ENCODE results near the gene NUDT3.
"Not testable (repeated sequence)": the region's sequence is repeated elsewhere in the genome, so short reads cannot be mapped to it uniquely, and the experiment has no call there.

The NUDT3 gene

GRCh38 chr6:34383656-34384320 lies 8.7 kb downstream of the NUDT3 start:
- Histone ChIP-seq H3K27me3 (ENCODE audit: control insufficient read depth, insufficient read depth, low read length) (no peaks in the 10 kb centered on the region), H3K9me3 (ENCODE audit: control insufficient read depth, insufficient read depth, low read length) (no peaks in the 10 kb centered on the region), H3K36me3 (ENCODE audit: control insufficient read depth, insufficient read depth, low read length) (no peaks in the 10 kb centered on the region), H3K4me1 (ENCODE audit: control insufficient read depth, insufficient read depth, low read length) (no peaks in the 10 kb centered on the region), H3K27ac (ENCODE audit: low read length) (no peak overlapping the region), H3K4me3 (ENCODE audit: low read length) (no peak overlapping the region)
- no CpG with 5 or more reads among the region's 6 CpGs for WGBS (ENCODE audit: insufficient coverage, insufficient read length)
- no peak for DNase-seq (ENCODE audit: low read depth, low spot score)

GRCh38 chr6:34383161-34383631 lies 9.3 kb downstream of the NUDT3 start:
- no peak overlapping the region for H3K4me3 ChIP-seq (ENCODE audit: low read length)
- no peak for DNase-seq (ENCODE audit: low read depth, low spot score)
- WGBS (ENCODE audit: insufficient coverage, insufficient read length) = no CpG with 5 or more reads among the region's 3 CpGs
- H3K9me3 ChIP-seq (ENCODE audit: control insufficient read depth, insufficient read depth, low read length) = no peaks in the 10 kb centered on the region
- H3K4me1 ChIP-seq (ENCODE audit: control insufficient read depth, insufficient read depth, low read length) = no peaks in the 10 kb centered on the region
- H3K36me3 ChIP-seq (ENCODE audit: control insufficient read depth, insufficient read depth, low read length) = no peaks in the 10 kb centered on the region
- no peak overlapping the region for H3K27ac ChIP-seq (ENCODE audit: low read length)
- H3K27me3 ChIP-seq (ENCODE audit: control insufficient read depth, insufficient read depth, low read length) = no peaks in the 10 kb centered on the region

- no peak for DNase-seq (ENCODE audit: low read depth, low spot score)
- Histone ChIP-seq H3K4me3 (ENCODE audit: low read length) (no peak overlapping the region), H3K4me1 (ENCODE audit: control insufficient read depth, insufficient read depth, low read length) (no peaks in the 10 kb centered on the region), H3K27ac (ENCODE audit: low read length) (no peak overlapping the region), H3K9me3 (ENCODE audit: control insufficient read depth, insufficient read depth, low read length) (no peaks in the 10 kb centered on the region), H3K27me3 (ENCODE audit: control insufficient read depth, insufficient read depth, low read length) (no peaks in the 10 kb centered on the region), H3K36me3 (ENCODE audit: control insufficient read depth, insufficient read depth, low read length) (no peaks in the 10 kb centered on the region)
- WGBS (ENCODE audit: insufficient coverage, insufficient read length) = no CpG with 5 or more reads among the region's 5 CpGs
Observed at GRCh38 chr6:34381081-34381480, 11.4 kb downstream of the NUDT3 start.

GRCh38 chr6:34378470-34378869 lies 14.0 kb downstream of the NUDT3 start:
- Histone ChIP-seq H3K4me3 (ENCODE audit: low read length) (no peak overlapping the region), H3K4me1 (ENCODE audit: control insufficient read depth, insufficient read depth, low read length) (no peaks in the 10 kb centered on the region), H3K27ac (ENCODE audit: low read length) (no peak overlapping the region), H3K9me3 (ENCODE audit: control insufficient read depth, insufficient read depth, low read length) (no peaks in the 10 kb centered on the region), H3K36me3 (ENCODE audit: control insufficient read depth, insufficient read depth, low read length) (no peaks in the 10 kb centered on the region), H3K27me3 (ENCODE audit: control insufficient read depth, insufficient read depth, low read length) (no peaks in the 10 kb centered on the region)
- DNase-seq (ENCODE audit: low read depth, low spot score) = no peak
- WGBS (ENCODE audit: insufficient coverage, insufficient read length) = no CpG with 5 or more reads among the region's 2 CpGs

- no peak for DNase-seq (ENCODE audit: low read depth, low spot score)
- WGBS (ENCODE audit: insufficient coverage, insufficient read length) = no CpG with 5 or more reads among the region's 5 CpGs
Observed at GRCh38 chr6:34377984-34378383, 14.5 kb downstream of the NUDT3 start.

GRCh38 chr6:34377571-34377970 lies 14.9 kb downstream of the NUDT3 start:
- no CpG with 5 or more reads among the region's 5 CpGs for WGBS (ENCODE audit: insufficient coverage, insufficient read length)

More at GRCh38 chr6:34377984-34378383, 14.5 kb downstream of the NUDT3 start:
- no peaks in the 10 kb centered on the region for H3K36me3 ChIP-seq (ENCODE audit: control insufficient read depth, insufficient read depth, low read length)
- H3K4me3 ChIP-seq (ENCODE audit: low read length) = no peak overlapping the region
- no peaks in the 10 kb centered on the region for H3K27me3 ChIP-seq (ENCODE audit: control insufficient read depth, insufficient read depth, low read length)
- no peaks in the 10 kb centered on the region for H3K4me1 ChIP-seq (ENCODE audit: control insufficient read depth, insufficient read depth, low read length)
- no peaks in the 10 kb centered on the region for H3K9me3 ChIP-seq (ENCODE audit: control insufficient read depth, insufficient read depth, low read length)
- no peak overlapping the region for H3K27ac ChIP-seq (ENCODE audit: low read length)

GRCh38 chr6:34375833-34376232 lies 16.6 kb downstream of the NUDT3 start:
- Histone ChIP-seq H3K36me3 (ENCODE audit: control insufficient read depth, insufficient read depth, low read length) (no peaks in the 10 kb centered on the region), H3K27me3 (ENCODE audit: control insufficient read depth, insufficient read depth, low read length) (no peaks in the 10 kb centered on the region), H3K4me3 (ENCODE audit: low read length) (no peak overlapping the region), H3K27ac (ENCODE audit: low read length) (no peak overlapping the region), H3K4me1 (ENCODE audit: control insufficient read depth, insufficient read depth, low read length) (no peaks in the 10 kb centered on the region), H3K9me3 (ENCODE audit: control insufficient read depth, insufficient read depth, low read length) (no peaks in the 10 kb centered on the region)
- WGBS (ENCODE audit: insufficient coverage, insufficient read length) = 100% methylated on average over 2 of the region's 5 CpGs
- no peak for DNase-seq (ENCODE audit: low read depth, low spot score)

More at GRCh38 chr6:34377571-34377970, 14.9 kb downstream of the NUDT3 start:
- DNase-seq (ENCODE audit: low read depth, low spot score); H3K9me3 ChIP-seq (ENCODE audit: control insufficient read depth, insufficient read depth, low read length); H3K4me1 ChIP-seq (ENCODE audit: control insufficient read depth, insufficient read depth, low read length); H3K27me3 ChIP-seq (ENCODE audit: control insufficient read depth, insufficient read depth, low read length); H3K4me3 ChIP-seq (ENCODE audit: low read length); H3K36me3 ChIP-seq (ENCODE audit: control insufficient read depth, insufficient read depth, low read length); H3K27ac ChIP-seq (ENCODE audit: low read length): not testable (repeated sequence)

GRCh38 chr6:34374508-34374907 lies 18.0 kb downstream of the NUDT3 start:
- no peaks in the 10 kb centered on the region for H3K9me3 ChIP-seq (ENCODE audit: control insufficient read depth, insufficient read depth, low read length)
- no peak overlapping the region for H3K4me3 ChIP-seq (ENCODE audit: low read length)
- H3K4me1 ChIP-seq (ENCODE audit: control insufficient read depth, insufficient read depth, low read length) = no peaks in the 10 kb centered on the region
- no CpG with 5 or more reads among the region's 4 CpGs for WGBS (ENCODE audit: insufficient coverage, insufficient read length)
- no peaks in the 10 kb centered on the region for H3K27me3 ChIP-seq (ENCODE audit: control insufficient read depth, insufficient read depth, low read length)
- no peaks in the 10 kb centered on the region for H3K36me3 ChIP-seq (ENCODE audit: control insufficient read depth, insufficient read depth, low read length)
- no peak for DNase-seq (ENCODE audit: low read depth, low spot score)
- no peak overlapping the region for H3K27ac ChIP-seq (ENCODE audit: low read length)

GRCh38 chr6:34374069-34374468 lies 18.4 kb downstream of the NUDT3 start:
- no peaks in the 10 kb centered on the region for H3K4me1 ChIP-seq (ENCODE audit: control insufficient read depth, insufficient read depth, low read length)
- H3K27ac ChIP-seq (ENCODE audit: low read length) = no peak overlapping the region
- no CpG with 5 or more reads among the region's 3 CpGs for WGBS (ENCODE audit: insufficient coverage, insufficient read length)
- no peak overlapping the region for H3K4me3 ChIP-seq (ENCODE audit: low read length)
- no peaks in the 10 kb centered on the region for H3K27me3 ChIP-seq (ENCODE audit: control insufficient read depth, insufficient read depth, low read length)
- no peaks in the 10 kb centered on the region for H3K9me3 ChIP-seq (ENCODE audit: control insufficient read depth, insufficient read depth, low read length)
- H3K36me3 ChIP-seq (ENCODE audit: control insufficient read depth, insufficient read depth, low read length) = no peaks in the 10 kb centered on the region
- DNase-seq (ENCODE audit: low read depth, low spot score) = no peak

- Histone ChIP-seq H3K4me1 (ENCODE audit: control insufficient read depth, insufficient read depth, low read length) (no peaks in the 10 kb centered on the region), H3K27me3 (ENCODE audit: control insufficient read depth, insufficient read depth, low read length) (no peaks in the 10 kb centered on the region), H3K36me3 (ENCODE audit: control insufficient read depth, insufficient read depth, low read length) (no peaks in the 10 kb centered on the region), H3K9me3 (ENCODE audit: control insufficient read depth, insufficient read depth, low read length) (no peaks in the 10 kb centered on the region), H3K27ac (ENCODE audit: low read length) (no peak overlapping the region), H3K4me3 (ENCODE audit: low read length) (no peak overlapping the region)
- DNase-seq (ENCODE audit: low read depth, low spot score) = no peak
- WGBS (ENCODE audit: insufficient coverage, insufficient read length) = no CpG with 5 or more reads among the region's 5 CpGs
Observed at GRCh38 chr6:34373511-34373910, 19.0 kb downstream of the NUDT3 start.

- WGBS (ENCODE audit: insufficient coverage, insufficient read length) = no CpG with 5 or more reads among the region's 5 CpGs
- H3K9me3 ChIP-seq (ENCODE audit: control insufficient read depth, insufficient read depth, low read length); H3K27ac ChIP-seq (ENCODE audit: low read length); H3K4me1 ChIP-seq (ENCODE audit: control insufficient read depth, insufficient read depth, low read length); H3K36me3 ChIP-seq (ENCODE audit: control insufficient read depth, insufficient read depth, low read length); H3K27me3 ChIP-seq (ENCODE audit: control insufficient read depth, insufficient read depth, low read length); H3K4me3 ChIP-seq (ENCODE audit: low read length); DNase-seq (ENCODE audit: low read depth, low spot score): not testable (repeated sequence)
Observed at GRCh38 chr6:34371865-34372264, 20.6 kb downstream of the NUDT3 start.
